GM06990 (cell line): ENCODE results near the gene MRPL55.

ENCODE experiments used
- DNase-seq: peaks from one replicate; pipeline ENCODE4 v3.0.0-alpha.2; 2011; ENCODE audit not compliant: insufficient read length; ENCODE audit errors: extremely low read depth
- H3K27me3 ChIP-seq: replicated peaks from 2 replicates; pipeline ENCODE4 v1.6.0; 2011; ENCODE audit warnings: low read length; ENCODE audit not compliant: control insufficient read depth, insufficient read depth
- H3K36me3 ChIP-seq: 2 replicates; pipeline ENCODE4 v1.5.1; 2011; ENCODE audit warnings: low read length; ENCODE audit not compliant: control insufficient read depth, insufficient read depth
- H3K4me3 ChIP-seq: replicated peaks from 2 replicates; pipeline ENCODE4 v1.5.1; 2011; ENCODE audit warnings: low read depth, mild to moderate bottlenecking, control low read depth, low read length
- CTCF ChIP-seq: IDR thresholded peaks from 2 replicates; pipeline ENCODE4 v1.5.1; 2011; ENCODE audit warnings: low read length, control low read depth, mild to moderate bottlenecking, inconsistent platforms; ENCODE audit not compliant: insufficient read depth, poor library complexity, severe bottlenecking

The MRPL55 gene

GRCh38 chr1:228141226-228142044 is 32.3 kb upstream of the MRPL55 start:
- peak; percentile 39 for DNase-seq
- H3K27me3 ChIP-seq: no peaks in the 10 kb centered on the region
- H3K4me3 ChIP-seq: peak overlapping the region; percentile 93
- no peak for TF ChIP-seq CTCF
- H3K36me3 ChIP-seq: peaks cover 8% of the 10 kb centered on the region

- Histone ChIP-seq H3K27me3 (no peaks in the 10 kb centered on the region), H3K36me3 (peaks cover 5% of the 10 kb centered on the region), H3K4me3 (peak overlapping the region; percentile 93)
- TF ChIP-seq CTCF: no peak
- no peak for DNase-seq
These were observed 31.7 kb upstream of the MRPL55 start for GRCh38 chr1:228140724-228141225.

GRCh38 chr1:228139931-228140723 is 31.0 kb upstream of the MRPL55 start, which contains the start of gene GUK1:
Gene GUK1, plus strand, starts transcription at chr1:228140279. Its CDS starts 24 bp downstream, at chr1:228140303.
- Histone ChIP-seq H3K27me3 (no peaks in the 10 kb centered on the region), H3K36me3 (peaks cover 1% of the 10 kb centered on the region; the same call in 1 of the 2 replicates), H3K4me3 (peak within 1 kb of the TSS; percentile 93)
- DNase-seq: peak; percentile 100
- TF ChIP-seq CTCF: peak; percentile 11

- no peaks in the 10 kb centered on the region for H3K27me3 ChIP-seq
- no peak for TF ChIP-seq CTCF
- H3K4me3 ChIP-seq: peak overlapping the region; percentile 80
- H3K36me3 ChIP-seq: peaks cover 1% of the 10 kb centered on the region; the same call in 1 of the 2 replicates
- DNase-seq: no peak
These were observed 30.4 kb upstream of the MRPL55 start for GRCh38 chr1:228139406-228139930.

- Histone ChIP-seq H3K36me3 (0 out of 2 replicates have a peak, but pooled peaks cover under 1% of the 10 kb centered on the region), H3K27me3 (no peaks in the 10 kb centered on the region), H3K4me3 (no peak overlapping the region)
- DNase-seq: no peak
- TF ChIP-seq CTCF: no peak
These were observed 27.8 kb upstream of the MRPL55 start for GRCh38 chr1:228136901-228137300.
